GM12873 (cell line): ENCODE results near the gene ST6GALNAC1.

Experiments
- CTCF ChIP-seq: IDR thresholded peaks from 2 replicates; pipeline ENCODE4 v1.5.1; 2012; ENCODE audit warnings: low read depth, mild to moderate bottlenecking, moderate library complexity, low read length, control low read depth; ENCODE audit not compliant: insufficient read depth; ENCODE audit errors: missing control alignments

Gene ST6GALNAC1

GRCh38 chr17:76585033-76585648 lies 58.4 kb downstream of the ST6GALNAC1 start:
- no peak for TF ChIP-seq CTCF

- no peak for TF ChIP-seq CTCF
Measured at GRCh38 chr17:76584427-76585032, 59.0 kb downstream of the ST6GALNAC1 start.

- no peak for TF ChIP-seq CTCF
Measured at GRCh38 chr17:76582660-76583059, 60.9 kb downstream of the ST6GALNAC1 start.

- no peak for TF ChIP-seq CTCF
Measured at GRCh38 chr17:76581515-76581914, 62.0 kb downstream of the ST6GALNAC1 start.

GRCh38 chr17:76579281-76579680 lies 64.3 kb downstream of the ST6GALNAC1 start:
- no peak for TF ChIP-seq CTCF

GRCh38 chr17:76578376-76578775 lies 65.2 kb downstream of the ST6GALNAC1 start:
- no peak for TF ChIP-seq CTCF

GRCh38 chr17:76577876-76578275 lies 65.7 kb downstream of the ST6GALNAC1 start:
- no peak for TF ChIP-seq CTCF
